Head of caudate nucleus (tissue), 42 donors: Measurements from ENCODE around the gene NCLN.
"Not testable (repeated sequence)": the region's sequence is repeated elsewhere in the genome, so short reads cannot be mapped to it uniquely, and the experiment has no call there.

Experiments
- DNase-seq, 42 donors: peaks; one replicate each; pipeline versions ENCODE4 v3.0.0 to v3.0.0-alpha.2; 2020 to 2021; ENCODE audit warnings: mixed read lengths in 7 of 42
- intact Hi-C: fragments of 100-400 bp; cut with DNase I; formaldehyde crosslinking; loops from one replicate; pipeline ENCODE4 v1.15.0; 2022

Gene NCLN

DNA sequence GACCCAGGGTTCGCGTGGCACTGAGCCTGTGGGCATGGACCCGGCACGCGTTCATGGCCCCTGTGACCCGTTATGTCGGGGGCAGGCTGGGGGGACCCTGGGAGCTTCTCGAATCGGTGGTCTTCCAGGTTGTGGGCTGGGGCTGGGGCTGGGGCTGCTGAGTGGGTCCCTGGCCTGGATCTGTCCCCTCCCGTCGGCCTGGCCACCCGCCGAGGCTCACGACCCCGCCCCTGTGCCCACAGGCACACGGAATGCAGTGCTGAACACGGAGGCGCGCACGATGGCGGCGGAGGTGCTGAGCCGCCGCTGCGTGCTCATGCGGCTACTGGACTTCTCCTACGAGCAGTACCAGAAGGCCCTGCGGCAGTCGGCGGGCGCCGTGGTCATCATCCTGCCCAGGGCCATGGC, 6.5 kb downstream of the NCLN start:
- intact Hi-C loops, result no loop called here

DNA sequence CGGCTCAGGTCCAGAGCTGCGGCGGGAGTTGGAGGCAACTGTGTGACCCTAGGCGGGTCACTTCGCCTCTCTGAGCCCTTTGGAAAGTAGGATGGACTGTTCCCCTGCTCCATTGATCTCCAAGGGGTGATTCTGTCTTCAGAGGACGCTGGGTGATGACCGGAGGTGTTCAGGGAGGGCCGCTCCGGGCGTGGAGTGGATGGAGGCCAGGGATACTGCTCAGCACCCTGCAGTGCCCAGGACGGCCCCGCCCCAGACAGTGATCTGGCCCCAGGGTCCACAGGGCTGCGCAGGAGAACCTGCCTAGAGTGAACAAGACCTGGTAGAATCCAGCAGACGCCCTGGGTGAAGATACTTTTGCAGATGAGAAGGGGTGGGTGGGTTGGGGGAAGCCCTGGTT, 7.0 kb downstream of the NCLN start:
- intact Hi-C loops, result no loop called here
- no peak for DNase-seq

More for the DNA sequence above, 6.5 kb downstream of the NCLN start:
- DNase-seq, result no peak

DNA sequence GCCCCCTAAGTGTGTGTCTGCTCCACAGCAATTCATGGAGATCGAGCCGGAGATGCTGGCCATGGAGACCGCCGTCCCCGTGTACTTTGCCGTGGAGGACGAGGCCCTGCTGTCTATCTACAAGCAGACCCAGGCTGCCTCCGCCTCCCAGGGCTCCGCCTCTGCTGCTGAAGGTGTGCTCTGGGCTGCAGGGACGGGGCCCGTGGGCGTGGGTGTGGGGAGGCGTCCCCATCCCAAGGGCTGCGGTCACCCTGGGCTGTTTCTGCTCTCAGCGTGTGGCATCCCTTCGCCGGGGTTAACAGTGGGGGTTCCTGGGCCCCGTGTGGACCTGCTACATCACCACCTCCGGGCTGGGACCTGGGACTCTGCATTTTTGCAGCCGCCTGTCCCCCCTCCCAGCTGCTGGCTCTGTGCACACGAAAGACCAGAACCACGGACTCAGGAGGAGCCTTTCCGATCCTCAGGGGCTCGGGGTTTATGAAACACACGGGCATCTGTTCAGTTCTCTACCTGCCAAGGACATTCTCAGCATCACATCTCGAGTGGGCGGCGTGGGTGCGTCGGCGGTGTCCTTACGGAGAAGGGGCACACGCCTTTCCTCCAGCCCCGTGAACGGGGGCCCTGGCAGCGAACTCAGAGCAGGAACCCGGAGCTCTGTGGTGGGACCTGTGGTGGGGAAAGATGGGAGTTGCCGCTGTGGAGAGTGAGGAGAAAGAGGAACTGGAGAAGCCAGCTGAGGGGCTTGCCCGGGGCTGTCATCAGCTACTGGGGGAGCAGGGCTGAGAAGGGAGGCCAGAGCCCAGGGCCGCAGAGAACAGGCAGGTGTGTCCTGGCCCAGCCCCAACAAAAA, 7.8 kb downstream of the NCLN start:
- DNase-seq, result no peak
- intact Hi-C loops, result no loop called here

DNA sequence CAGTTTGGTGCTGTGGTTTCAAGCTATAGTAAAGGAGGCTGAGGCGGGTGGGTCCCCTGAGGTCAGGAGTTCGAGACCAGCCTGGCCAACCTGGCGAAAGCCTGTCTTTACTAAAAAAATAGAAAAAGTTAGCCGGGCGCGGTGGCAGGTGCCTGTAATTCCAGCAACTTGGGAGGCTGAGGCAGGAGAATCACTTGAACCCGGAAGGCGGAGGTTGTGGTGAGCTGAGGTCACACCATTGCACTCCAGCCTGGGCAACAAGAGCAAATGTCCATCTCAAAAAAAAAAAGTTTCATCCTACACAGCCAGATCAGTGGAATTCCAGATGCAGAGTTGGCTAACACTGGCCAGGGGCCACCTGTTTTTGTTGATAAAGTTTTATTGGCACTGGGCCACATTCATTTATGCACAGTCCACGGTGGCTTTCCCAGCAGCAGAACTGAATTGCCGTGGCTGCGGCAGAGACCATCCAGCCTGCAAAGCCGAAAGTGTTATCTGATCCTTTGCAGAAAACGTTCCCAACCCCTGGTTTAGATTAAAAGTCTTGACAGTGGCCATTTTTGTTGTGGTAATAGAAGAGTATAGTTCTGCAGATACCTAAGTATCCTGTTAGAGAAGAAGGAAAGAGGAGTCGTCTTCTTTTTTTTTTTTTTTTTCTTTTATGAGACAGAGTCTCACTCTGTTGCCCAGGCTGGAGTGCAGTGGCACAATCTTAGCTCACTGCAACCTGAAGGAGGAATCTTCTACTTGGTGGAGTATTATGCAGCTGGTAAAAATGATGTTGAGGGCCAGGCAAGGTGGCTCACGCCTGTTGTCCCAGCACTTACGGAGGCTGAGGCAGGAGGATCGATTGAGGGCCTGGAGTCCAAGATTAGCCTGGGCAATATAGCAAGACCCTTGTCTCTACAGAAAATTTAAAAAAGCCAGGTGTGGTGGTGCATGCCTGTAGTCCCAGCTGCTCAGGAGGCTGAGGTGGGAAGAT, 8.7 kb downstream of the NCLN start:
- intact Hi-C loops, result no loop called here
- no peak for DNase-seq

DNA sequence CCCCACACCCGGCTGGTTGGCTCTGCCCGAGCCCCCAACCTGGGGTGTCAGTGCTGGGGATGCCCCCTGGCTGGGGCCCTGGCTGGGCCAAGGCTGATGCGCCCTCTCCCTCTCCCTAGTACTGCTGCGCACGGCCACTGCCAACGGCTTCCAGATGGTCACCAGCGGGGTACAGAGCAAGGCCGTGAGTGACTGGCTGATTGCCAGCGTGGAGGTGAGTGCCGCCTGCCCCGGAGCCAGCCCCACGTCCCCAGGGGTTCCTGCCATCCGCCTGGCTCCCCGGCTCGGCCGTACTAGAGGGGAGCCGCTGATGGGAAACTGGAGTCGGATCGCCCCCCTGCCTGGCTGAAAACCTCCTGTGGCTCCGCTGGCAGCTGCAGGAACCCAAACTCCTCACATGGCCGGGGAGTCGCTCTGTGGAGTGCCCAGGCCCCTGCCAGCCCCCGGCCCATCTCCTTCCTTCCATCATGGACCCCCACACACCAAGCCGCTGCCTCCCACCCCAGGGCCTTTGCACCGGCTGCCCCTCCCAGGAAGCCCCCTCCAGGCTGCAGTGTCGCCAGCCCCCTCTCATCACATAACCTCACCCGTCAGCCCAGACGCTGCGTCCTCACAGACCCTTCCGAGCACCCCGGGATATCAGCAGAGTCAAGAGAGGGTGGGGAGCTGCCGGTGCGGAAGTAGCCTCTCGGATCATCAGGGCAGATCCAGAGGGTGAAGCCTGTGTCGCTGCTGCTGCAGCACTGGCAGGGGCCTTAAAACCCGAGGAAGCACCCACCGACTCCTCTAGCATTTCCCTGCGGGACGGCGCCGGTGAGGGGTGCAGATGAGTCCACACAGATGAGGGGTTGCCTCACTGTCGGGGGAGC, 10.6 kb downstream of the NCLN start:
- DNase-seq, result no peak
- intact Hi-C loops, result no loop called here

DNA sequence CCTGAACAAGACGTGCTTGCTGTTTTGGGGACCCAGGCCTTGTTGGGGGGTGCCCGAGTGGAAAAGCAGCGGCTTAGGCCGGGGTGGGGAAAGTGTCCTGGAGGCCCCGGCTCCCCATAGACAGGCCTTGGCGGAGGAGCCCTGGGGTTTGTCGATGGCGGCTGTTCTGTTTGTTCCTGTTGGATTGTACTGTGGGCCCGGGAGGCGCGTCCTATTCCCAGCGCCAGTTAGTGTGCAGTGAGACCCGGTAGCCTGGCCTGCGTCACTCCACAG, 11.1 kb downstream of the NCLN start:
- intact Hi-C loops, result no loop called here
- no peak for DNase-seq

DNA sequence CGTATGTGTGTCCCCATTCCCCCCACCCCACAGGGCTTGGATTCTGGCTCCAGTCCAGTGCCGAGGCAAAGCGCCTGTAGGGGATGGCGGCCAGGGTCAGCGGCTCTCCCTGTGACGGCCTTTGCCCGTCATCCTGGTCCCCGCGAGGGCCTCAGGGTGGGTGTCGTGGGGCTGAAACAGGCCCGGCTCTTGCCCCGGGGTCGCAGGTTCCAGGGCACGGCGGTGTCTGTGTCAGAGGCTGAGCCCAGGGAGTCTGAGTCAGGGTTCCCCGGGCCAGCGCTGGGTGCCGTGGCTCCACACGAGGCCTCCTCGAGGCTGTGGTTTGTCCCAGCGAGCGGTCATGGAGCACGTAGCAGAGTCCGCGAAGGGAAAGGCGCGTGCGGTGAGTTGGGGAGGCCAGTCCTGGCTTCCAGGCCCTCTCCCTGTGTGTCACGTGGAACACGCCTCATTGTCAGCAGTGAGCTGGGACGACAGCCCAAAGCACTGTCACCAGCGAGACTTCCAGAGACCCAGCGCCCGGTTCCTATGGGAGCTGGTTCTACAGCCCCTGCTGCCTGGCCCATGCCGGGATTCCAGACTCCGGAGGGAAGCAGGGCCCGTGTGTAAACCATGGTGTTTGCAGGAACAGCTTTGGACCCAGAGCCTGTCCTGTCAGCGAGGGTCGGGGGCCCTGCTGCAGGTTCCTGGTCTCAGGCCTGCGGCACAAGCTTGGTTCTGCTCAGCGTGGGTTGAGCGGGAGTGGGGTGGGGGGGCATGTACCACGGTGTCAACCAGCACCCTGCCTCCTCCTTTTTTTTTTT, 13.4 kb downstream of the NCLN start:
- intact Hi-C loops, result no loop called here
- no peak for DNase-seq

DNA sequence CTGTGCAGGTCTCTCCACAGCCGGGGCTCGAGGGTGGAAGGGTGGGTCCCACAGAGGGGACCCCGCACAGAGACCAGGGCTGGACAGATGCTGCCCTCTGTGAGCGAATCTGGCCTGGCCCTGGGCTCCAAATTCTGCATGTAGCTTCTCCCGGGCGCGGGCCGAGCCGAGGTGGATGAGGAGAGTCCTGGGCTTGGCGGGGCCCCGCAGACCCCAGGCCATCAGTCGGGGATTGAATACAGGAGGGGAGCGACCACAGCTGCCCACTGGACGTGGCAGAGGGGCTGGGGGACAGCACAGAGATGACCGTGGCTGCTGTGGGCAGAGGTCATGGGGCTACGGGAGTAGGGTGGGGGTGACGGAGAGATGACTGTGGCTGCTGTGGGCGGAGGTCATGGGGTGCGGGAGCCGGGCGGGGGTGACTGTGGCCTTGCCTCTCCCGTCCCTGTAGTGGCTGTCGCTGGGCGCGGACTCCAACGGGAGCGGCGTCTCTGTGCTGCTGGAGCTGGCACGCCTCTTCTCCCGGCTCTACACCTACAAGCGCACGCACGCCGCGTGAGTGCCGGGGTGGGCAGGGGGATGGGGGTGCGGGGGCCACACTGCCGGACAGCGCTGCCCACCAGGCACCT, 15.5 kb downstream of the NCLN start:
- DNase-seq, result no peak
- intact Hi-C loops, result loop anchor here (10.0 kb wide), 1 partner anchor 264 kb away; no protein-coding TSS in a partner anchor

DNA sequence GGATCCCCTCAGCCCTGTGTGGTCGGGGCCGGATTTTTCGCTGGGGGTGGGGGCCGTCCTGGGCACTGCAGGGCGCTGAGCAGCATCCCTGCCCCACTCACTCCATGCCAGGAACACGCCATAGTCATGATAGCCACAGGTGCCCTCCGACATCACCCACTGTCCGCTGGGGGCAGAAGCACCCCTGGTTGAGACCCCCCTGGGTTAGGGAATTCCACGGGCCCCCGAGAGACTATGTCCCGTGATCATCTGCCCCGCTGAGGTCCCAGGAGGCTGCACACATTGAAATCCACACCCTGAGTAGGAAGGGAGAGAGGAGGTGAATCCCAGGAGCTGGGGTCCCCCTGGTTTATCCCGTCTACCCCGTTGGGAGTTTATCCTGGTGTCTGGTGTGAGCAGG, 16.2 kb downstream of the NCLN start:
- intact Hi-C loops, result loop anchor here (10.0 kb wide), 1 partner anchor 263 kb away; no protein-coding TSS in a partner anchor
- DNase-seq, result no peak

DNA sequence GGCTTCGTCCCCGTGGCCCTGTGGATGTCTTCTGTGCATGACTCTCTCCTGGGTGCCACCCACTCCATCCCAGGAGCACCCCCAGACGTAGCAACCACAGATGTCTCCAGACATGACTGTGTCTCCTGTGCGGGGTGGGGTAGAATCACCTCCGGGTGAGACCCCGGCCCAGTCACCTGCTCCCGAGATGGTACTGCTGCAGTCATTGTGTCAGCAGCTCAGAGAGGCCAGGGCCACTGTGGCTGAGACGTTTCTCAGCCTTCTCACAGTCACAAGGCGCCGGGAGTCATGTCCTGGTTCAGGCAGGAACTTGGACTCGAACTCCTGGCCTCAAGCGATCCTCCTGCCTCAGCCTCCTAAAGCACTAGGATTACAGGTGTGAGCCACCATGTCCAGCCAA, 16.6 kb downstream of the NCLN start:
- intact Hi-C loops, result loop anchor here (10.0 kb wide), 1 partner anchor 262 kb away; no protein-coding TSS in a partner anchor
- DNase-seq, result peak in 4 of 42 donors; percentile 15 to 30 (median 26)

DNA sequence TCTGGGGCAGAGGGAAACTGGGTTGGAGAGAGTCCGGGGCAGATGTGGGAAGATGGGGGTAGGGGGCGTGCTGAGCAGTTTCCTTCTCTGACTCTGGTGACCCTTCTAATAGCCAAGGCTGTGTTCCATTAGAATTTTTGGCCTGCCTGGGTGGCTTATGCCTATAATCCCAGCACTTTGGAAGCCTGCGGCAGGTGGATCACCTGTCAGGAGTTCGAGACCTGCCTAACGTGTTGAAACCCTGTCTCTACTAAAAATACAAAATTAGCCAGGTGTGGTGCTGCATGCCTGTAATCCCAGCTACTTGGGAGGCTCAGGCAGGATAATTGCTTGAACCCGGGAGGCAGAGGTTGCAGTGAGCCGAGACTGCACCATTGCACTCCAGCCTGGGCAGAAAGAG, 17.2 kb downstream of the NCLN start:
- not testable (repeated sequence) for DNase-seq
- intact Hi-C loops, result loop anchor here (10.0 kb wide), 1 partner anchor 262 kb away; no protein-coding TSS in a partner anchor

DNA sequence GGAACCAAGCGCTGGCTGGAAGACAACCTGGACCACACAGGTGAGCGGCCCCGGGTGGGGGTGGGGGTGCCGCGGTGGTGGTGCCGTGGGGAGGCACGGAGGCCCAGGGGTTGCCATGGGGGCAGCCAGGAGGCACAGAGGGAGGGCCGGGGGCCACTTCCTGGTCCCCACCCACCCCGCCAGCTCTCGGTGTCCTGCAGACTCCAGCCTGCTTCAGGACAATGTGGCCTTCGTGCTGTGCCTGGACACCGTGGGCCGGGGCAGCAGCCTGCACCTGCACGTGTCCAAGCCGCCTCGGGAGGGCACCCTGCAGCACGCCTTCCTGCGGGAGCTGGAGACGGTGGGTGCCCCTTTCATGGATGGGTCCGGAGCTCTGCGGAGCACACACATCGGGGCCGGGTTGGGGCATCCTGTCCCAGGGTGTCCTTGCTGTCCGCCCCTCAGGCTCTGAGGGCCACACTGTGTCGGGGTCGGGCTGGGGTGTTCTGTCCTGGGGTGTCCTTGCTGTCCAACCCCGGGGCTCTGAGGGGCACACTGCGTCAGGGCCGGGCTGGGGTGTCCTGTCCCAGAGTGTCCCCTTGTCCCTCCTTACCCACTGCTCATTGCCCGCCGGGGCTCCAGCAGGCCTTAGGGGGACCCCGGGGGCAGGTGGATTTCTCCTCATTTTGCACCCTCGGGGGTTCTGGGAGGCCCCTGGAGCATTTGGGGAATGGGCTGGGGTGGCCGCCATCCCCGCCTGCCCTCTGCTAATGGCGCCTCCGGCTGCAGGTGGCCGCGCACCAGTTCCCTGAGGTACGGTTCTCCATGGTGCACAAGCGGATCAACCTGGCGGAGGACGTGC, 18.3 kb downstream of the NCLN start:
- no peak for DNase-seq
- intact Hi-C loops, result loop anchor here (10.0 kb wide), 1 partner anchor 261 kb away; no protein-coding TSS in a partner anchor

DNA sequence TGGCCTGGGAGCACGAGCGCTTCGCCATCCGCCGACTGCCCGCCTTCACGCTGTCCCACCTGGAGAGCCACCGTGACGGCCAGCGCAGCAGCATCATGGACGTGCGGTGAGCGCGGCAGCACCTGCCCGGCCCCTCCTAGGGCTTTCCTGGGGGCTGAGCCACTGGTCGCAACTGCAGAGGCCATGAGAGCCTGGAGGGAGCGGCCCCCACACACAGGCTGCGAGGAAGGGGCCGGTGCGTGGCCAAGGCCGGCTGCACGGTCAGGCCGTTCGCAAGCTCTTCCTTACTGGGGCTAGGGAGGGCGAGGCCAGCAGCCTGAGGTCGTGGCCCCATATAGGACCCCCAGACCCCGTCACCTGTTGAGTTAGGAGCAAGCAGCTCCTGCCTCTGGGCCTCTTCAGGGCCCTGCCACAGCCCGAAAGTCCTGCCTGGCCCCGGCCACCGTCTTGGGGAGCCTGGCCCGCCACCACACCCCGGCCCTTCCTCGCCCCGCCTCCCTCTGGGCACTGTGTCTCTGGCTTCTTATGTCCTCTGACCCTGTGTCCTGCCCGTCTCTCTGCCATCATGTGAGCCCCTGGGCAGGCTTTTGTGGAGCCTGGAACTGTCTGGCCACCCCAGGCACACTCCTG, 19.0 kb downstream of the NCLN start:
- intact Hi-C loops, result loop anchor here (10.0 kb wide), 1 partner anchor 260 kb away; no protein-coding TSS in a partner anchor

DNA sequence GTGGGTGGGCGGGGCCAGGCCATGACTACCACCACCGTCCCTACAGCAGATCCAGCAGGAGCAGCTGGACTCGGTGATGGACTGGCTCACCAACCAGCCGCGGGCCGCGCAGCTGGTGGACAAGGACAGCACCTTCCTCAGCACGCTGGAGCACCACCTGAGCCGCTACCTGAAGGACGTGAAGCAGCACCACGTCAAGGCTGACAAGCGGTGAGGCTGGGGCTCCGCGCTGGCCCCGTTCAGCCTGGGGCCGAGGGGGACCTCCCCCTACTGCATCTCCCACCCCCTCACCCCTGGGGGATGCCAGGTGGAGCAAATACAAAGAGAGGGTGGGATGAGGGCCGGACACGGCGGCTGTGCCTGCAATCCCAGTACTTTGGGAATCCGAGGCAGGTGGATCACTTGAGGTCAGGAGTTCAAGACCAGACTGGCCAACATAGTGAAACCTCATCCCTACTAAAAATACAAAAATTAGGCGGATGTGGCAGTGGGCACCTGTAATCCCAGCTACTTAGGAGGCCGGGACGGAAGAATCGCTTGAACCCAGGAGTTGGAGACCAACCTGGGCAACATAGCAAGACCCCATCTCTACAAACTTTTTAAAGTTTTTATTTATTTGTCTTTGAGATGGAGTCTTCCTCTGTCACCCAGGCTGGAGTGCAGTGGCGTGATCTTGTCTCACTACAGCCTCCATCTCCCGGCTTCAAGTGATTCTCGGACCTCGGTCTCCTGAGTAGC, 20.7 kb downstream of the NCLN start:
- intact Hi-C loops, result loop anchor here (10.0 kb wide), 1 partner anchor 258 kb away; no protein-coding TSS in a partner anchor
- DNase-seq, result no peak

More for the DNA sequence above, 19.0 kb downstream of the NCLN start:
- no peak for DNase-seq

DNA sequence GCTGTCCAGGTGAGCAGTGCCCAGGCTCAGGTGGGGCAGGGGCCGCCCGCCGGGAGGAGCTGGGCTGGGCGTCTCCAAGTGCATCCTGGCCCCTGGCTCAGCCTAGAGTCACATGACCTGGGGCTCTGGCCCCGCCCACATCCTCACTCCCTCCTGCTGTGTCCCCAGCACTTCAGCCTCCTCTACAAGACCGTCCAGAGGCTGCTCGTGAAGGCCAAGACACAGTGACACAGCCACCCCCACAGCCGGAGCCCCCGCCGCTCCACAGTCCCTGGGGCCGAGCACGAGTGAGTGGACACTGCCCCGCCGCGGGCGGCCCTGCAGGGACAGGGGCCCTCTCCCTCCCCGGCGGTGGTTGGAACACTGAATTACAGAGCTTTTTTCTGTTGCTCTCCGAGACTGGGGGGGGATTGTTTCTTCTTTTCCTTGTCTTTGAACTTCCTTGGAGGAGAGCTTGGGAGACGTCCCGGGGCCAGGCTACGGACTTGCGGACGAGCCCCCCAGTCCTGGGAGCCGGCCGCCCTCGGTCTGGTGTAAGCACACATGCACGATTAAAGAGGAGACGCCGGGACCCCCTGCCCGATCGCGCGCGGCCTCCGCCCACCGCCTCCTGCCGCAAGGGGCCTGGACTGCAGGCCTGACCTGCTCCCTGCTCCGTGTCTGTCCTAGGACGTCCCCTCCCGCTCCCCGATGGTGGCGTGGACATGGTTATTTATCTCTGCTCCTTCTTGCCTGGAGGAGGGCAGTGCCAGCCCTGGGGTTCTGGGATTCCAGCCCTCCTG, 21.9 kb downstream of the NCLN start:
- intact Hi-C loops, result loop anchor here (10.0 kb wide), 1 partner anchor 257 kb away; no protein-coding TSS in a partner anchor
- DNase-seq, result no peak
